ENCODE measurements around the gene RANBP9. TPM values are rescaled to one million over a fixed set of nuclear protein-coding genes. Genes with fewer than 3 reads are reported as not detected.
A peak's percentile ranks its signal among the peaks of the same experiment; 100 is the strongest.

RANBP9 gene
- total RNA-seq, 1 experiment from 2014 or later = 33.0 TPM

GRCh38 chr6:13600036-13600435, 111.6 kb downstream of the RANBP9 start:
- no peak for DNase-seq (ENCODE audit: low read depth)

- no peak for DNase-seq (ENCODE audit: low read depth)
Observed at GRCh38 chr6:13597073-13597472, 114.6 kb downstream of the RANBP9 start.

GRCh38 chr6:13593720-13594119, 117.9 kb downstream of the RANBP9 start:
- no peak for DNase-seq (ENCODE audit: low read depth)

GRCh38 chr6:13593103-13593502, 118.5 kb downstream of the RANBP9 start:
- DNase-seq (ENCODE audit: low read depth) = no peak

- no peak for DNase-seq (ENCODE audit: low read depth)
Observed at GRCh38 chr6:13591205-13591921, 120.3 kb downstream of the RANBP9 start.

- DNase-seq (ENCODE audit: low read depth) = no peak
Observed at GRCh38 chr6:13590574-13591153, 121.0 kb downstream of the RANBP9 start.

GRCh38 chr6:13589801-13590200, 121.8 kb downstream of the RANBP9 start:
- DNase-seq (ENCODE audit: low read depth) = no peak

- no peak for DNase-seq (ENCODE audit: low read depth)
Observed at GRCh38 chr6:13586603-13587542, 124.8 kb downstream of the RANBP9 start.

GRCh38 chr6:13581700-13582229, 129.9 kb downstream of the RANBP9 start:
- no peak for DNase-seq (ENCODE audit: low read depth)

GRCh38 chr6:13579911-13580310, 131.7 kb downstream of the RANBP9 start:
- DNase-seq (ENCODE audit: low read depth) = no peak

- no peak for DNase-seq (ENCODE audit: low read depth)
Observed at GRCh38 chr6:13577926-13578325, 133.7 kb downstream of the RANBP9 start.

GRCh38 chr6:13576017-13576416, 135.6 kb downstream of the RANBP9 start:
- no peak for DNase-seq (ENCODE audit: low read depth)

GRCh38 chr6:13575377-13575775, 136.3 kb downstream of the RANBP9 start:
- no peak for DNase-seq (ENCODE audit: low read depth)

- DNase-seq (ENCODE audit: low read depth) = peak; percentile 82
Observed at GRCh38 chr6:13574571-13575376, 136.9 kb downstream of the RANBP9 start, which contains the start of gene SIRT5. TSS of gene SIRT5 (plus strand) at chr6:13574601. CDS start at chr6:13584111, 9,510 bp downstream.

GRCh38 chr6:13574149-13574570, 137.5 kb downstream of the RANBP9 start:
- DNase-seq (ENCODE audit: low read depth) = peak; percentile 90

GRCh38 chr6:13573669-13574110, 137.9 kb downstream of the RANBP9 start:
- peak; percentile 65 for DNase-seq (ENCODE audit: low read depth)

- no peak for DNase-seq (ENCODE audit: low read depth)
Observed at GRCh38 chr6:13572951-13573654, 138.5 kb downstream of the RANBP9 start.

GRCh38 chr6:13572240-13572639, 139.4 kb downstream of the RANBP9 start:
- no peak for DNase-seq (ENCODE audit: low read depth)
